GM12892 (cell line): ENCODE results near the gene HGF.

Experiments
- POLR2A ChIP-seq: IDR thresholded peaks from 2 replicates; pipeline ENCODE4 v1.6.1; 2011; ENCODE audit warnings: low read depth, low read length, control low read depth
- POLR2AphosphoS5 ChIP-seq: IDR thresholded peaks from 2 replicates; pipeline ENCODE4 v1.6.1; 2011; ENCODE audit warnings: low read depth, low read length, control low read depth
- TAF1 ChIP-seq: IDR thresholded peaks from 2 replicates; pipeline ENCODE4 v1.6.1; 2011; ENCODE audit warnings: low read depth, mild to moderate bottlenecking, control low read depth, low read length, borderline replicate concordance

DNA sequence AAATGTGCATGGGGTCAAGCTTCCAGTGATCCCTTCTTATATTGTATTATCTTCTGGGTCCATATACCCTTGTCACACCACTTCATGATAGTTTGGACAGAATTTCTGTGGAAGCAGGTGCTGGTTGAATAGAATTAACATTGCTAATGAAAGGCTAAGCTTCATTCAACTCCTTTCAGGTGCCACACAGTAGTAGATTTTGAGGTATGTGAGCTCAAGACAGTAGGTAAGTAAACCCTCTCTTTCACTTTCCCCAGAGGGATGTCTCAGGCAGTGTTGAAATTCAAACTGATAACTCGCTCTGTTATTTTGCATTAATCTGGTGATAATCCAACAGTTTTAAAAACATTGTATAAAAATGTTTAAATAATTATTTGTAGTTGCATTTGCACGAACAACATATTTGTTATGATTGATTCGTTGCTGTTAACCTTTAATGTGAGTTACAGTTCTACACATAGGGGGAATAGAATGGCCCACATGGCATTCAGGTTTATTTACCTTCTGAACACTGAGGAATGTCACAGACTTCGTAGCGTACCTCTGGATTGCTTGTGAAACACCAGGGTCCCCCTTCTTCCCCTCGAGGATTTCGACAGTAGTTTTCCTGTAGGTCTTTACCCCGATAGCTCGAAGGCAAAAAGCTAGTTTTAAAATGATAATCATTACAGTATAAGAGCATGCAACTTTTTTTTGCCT lies 18.1 kb downstream of the HGF start:
- TF ChIP-seq POLR2AphosphoS5, result no peak
- no peak for TF ChIP-seq POLR2A
- no peak for TF ChIP-seq TAF1
